H1 (cell line): ENCODE measurements around the gene KCNB1. TPM values are rescaled to one million over a fixed set of nuclear protein-coding genes. Genes with fewer than 3 reads are reported as not detected.

ENCODE experiments used
- CTCF ChIA-PET: fragments of 300-600 bp; sonication (Branson Sonifier 250); formaldehyde crosslinking; loops from one replicate; lab custom pipeline; 2021; ENCODE audit not compliant: partially characterized antibody; lab: Charles Lee
- POLR2A ChIA-PET: fragments of 300-600 bp; sonication (Branson Sonifier 250); formaldehyde crosslinking; loops from one replicate; lab custom pipeline; 2021; ENCODE audit warnings: inconsistent platforms; ENCODE audit not compliant: partially characterized antibody; lab: Charles Lee
- DNase-seq, 2 experiments: peaks; one replicate each; pipeline versions ENCODE4 v3.0.0 to v3.0.0-alpha.2; 2010 to 2022; ENCODE audit warnings: low spot score in 2 of 2, low read depth in 1 of 2, mixed read lengths in 1 of 2
- FAIRE-seq: peaks from 2 replicates; lab custom pipeline; 2011; peaks lifted over from hg19 to GRCh38; lab: Jason Lieb, UNC
- H2AFZ ChIP-seq: 2 replicates; pipeline ENCODE4 v1.8.1; 2012; ENCODE audit warnings: low read length, inconsistent platforms
- H2AK5ac ChIP-seq: 2 replicates; pipeline ENCODE4 v1.6.1; 2013; ENCODE audit warnings: low read depth, low read length
- H2BK120ac ChIP-seq: replicated peaks from 2 replicates; pipeline ENCODE3; 2013; ENCODE audit warnings: low read depth, low read length, inconsistent platforms
- H2BK12ac ChIP-seq: 2 replicates; pipeline ENCODE4 v1.6.1; 2013; ENCODE audit warnings: low read depth, low read length
- H2BK15ac ChIP-seq: 2 replicates; pipeline ENCODE4 v1.6.1; 2013; ENCODE audit warnings: low read length
- H2BK20ac ChIP-seq: 2 replicates; pipeline ENCODE4 v1.6.1; 2013; ENCODE audit warnings: low read length
- H2BK5ac ChIP-seq: 2 replicates; pipeline ENCODE4 v1.6.1; 2013; ENCODE audit warnings: low read depth, low read length
- H3K14ac ChIP-seq: 2 replicates; pipeline ENCODE4 v1.6.1; 2013; ENCODE audit warnings: inconsistent platforms; ENCODE audit not compliant: insufficient read length
- H3K18ac ChIP-seq: 2 replicates; pipeline ENCODE4 v1.6.1; 2013; ENCODE audit warnings: low read length; ENCODE audit errors: extremely low read depth
- H3K23ac ChIP-seq: 2 replicates; pipeline ENCODE4 v1.6.1; 2013; ENCODE audit warnings: inconsistent platforms; ENCODE audit not compliant: insufficient read length
- H3K23me2 ChIP-seq: 2 replicates; pipeline ENCODE4 v1.6.1; 2013; ENCODE audit warnings: low read depth, low read length
- H3K27ac ChIP-seq: 2 replicates; pipeline ENCODE4 v1.6.1; 2011; ENCODE audit warnings: low read depth, low read length, inconsistent platforms
- H3K27me3 ChIP-seq, 4 experiments: replicated peaks in 1 of 4; 1 replicate in 1 of 4; 2 replicates in 3 of 4; pipeline versions ENCODE4 v1.6.1 to v1.8.1; 2011 to 2013; ENCODE audit warnings: low read length in 3 of 4, mild to moderate bottlenecking in 3 of 4, inconsistent platforms in 2 of 4, mixed read lengths in 2 of 4, moderate library complexity in 1 of 4; ENCODE audit not compliant: control insufficient read depth in 3 of 4, insufficient read depth in 3 of 4; ENCODE audit errors: extremely low read depth in 1 of 4
- H3K36me3 ChIP-seq, 4 experiments: 2 replicates each; pipeline versions ENCODE4 v1.6.1 to v1.8.1; 2011 to 2013; ENCODE audit warnings: mild to moderate bottlenecking in 4 of 4, low read length in 3 of 4, moderate library complexity in 2 of 4, control low read depth in 1 of 4, inconsistent platforms in 1 of 4; ENCODE audit not compliant: insufficient read depth in 4 of 4, control insufficient read depth in 2 of 4
- H3K4ac ChIP-seq: replicated peaks from 2 replicates; pipeline ENCODE3; 2013; ENCODE audit warnings: low read length, low read depth, mixed read lengths, inconsistent platforms; ENCODE audit not compliant: insufficient read length
- H3K4me1 ChIP-seq, 4 experiments: replicated peaks in 1 of 4; 1 replicate in 1 of 4; 2 replicates in 3 of 4; pipeline versions ENCODE4 v1.6.1 to v1.8.1; 2011 to 2013; ENCODE audit warnings: low read length in 3 of 4, inconsistent platforms in 2 of 4, mixed read lengths in 1 of 4; ENCODE audit not compliant: insufficient read depth in 4 of 4, control insufficient read depth in 3 of 4
- H3K4me2 ChIP-seq, 2 experiments: 2 replicates each; pipeline versions ENCODE4 v1.6.1 to v1.8.1; 2011 to 2013; ENCODE audit warnings: low read depth in 2 of 2, low read length in 2 of 2, control low read depth in 1 of 2, inconsistent platforms in 1 of 2, mild to moderate bottlenecking in 1 of 2; ENCODE audit not compliant: insufficient read depth in 1 of 2
- H3K4me3 ChIP-seq, 4 experiments: fragments of 200-600, 300-600 bp in 1 of 4; sonication (generic), shearing (Covaris generic), sonication (Bioruptor Twin) in 1 of 4; 2 replicates each; pipeline versions ENCODE4 v1.5.1 to v1.8.1; 2011 to 2016; ENCODE audit warnings: low read length in 4 of 4, low read depth in 3 of 4, control low read depth in 2 of 4, inconsistent platforms in 2 of 4, mild to moderate bottlenecking in 2 of 4, mixed read lengths in 1 of 4, moderate library complexity in 1 of 4; ENCODE audit not compliant: insufficient read depth in 2 of 4; ENCODE audit errors: extremely low read depth in 1 of 4
- H3K56ac ChIP-seq: replicated peaks from 2 replicates; pipeline ENCODE3; 2013; ENCODE audit warnings: low read depth, mild to moderate bottlenecking, mixed read lengths, low read length, inconsistent platforms; ENCODE audit not compliant: insufficient read length
- H3K79me1 ChIP-seq: 2 replicates; pipeline ENCODE4 v1.6.1; 2013; ENCODE audit warnings: low read depth, low read length, control low read depth
- H3K79me2 ChIP-seq, 2 experiments: 2 replicates each; pipeline versions ENCODE4 v1.6.1 to v1.8.1; 2012 to 2013; ENCODE audit warnings: low read length in 2 of 2, mild to moderate bottlenecking in 2 of 2, inconsistent platforms in 1 of 2; ENCODE audit not compliant: insufficient read depth in 2 of 2, control insufficient read depth in 1 of 2
- H3K9ac ChIP-seq, 4 experiments: replicated peaks in 1 of 4; 1 replicate in 1 of 4; 2 replicates in 3 of 4; pipeline versions ENCODE4 v1.6.1 to v1.8.1; 2011 to 2013; ENCODE audit warnings: low read depth in 3 of 4, low read length in 3 of 4, control low read depth in 2 of 4, mild to moderate bottlenecking in 2 of 4, moderate library complexity in 2 of 4, inconsistent platforms in 1 of 4; ENCODE audit errors: extremely low read depth in 1 of 4
- H3K9me3 ChIP-seq, 2 experiments: 2 replicates each; pipeline versions ENCODE4 v1.6.1 to v1.8.1; 2012 to 2013; ENCODE audit warnings: mild to moderate bottlenecking in 2 of 2, moderate library complexity in 2 of 2, control low read depth in 1 of 2, inconsistent platforms in 1 of 2, low read depth in 1 of 2, low read length in 1 of 2, mixed read lengths in 1 of 2; ENCODE audit not compliant: insufficient read depth in 2 of 2
- H4K20me1 ChIP-seq, 2 experiments: replicated peaks in 1 of 2; 2 replicates each; pipeline versions ENCODE3 to v1.8.1; 2011 to 2013; ENCODE audit warnings: inconsistent platforms in 2 of 2, low read length in 2 of 2, mild to moderate bottlenecking in 1 of 2; ENCODE audit not compliant: insufficient read depth in 2 of 2, control insufficient read depth in 1 of 2
- H4K5ac ChIP-seq: 2 replicates; pipeline ENCODE4 v1.6.1; 2013; ENCODE audit warnings: low read length, low read depth, mixed read lengths, inconsistent platforms; ENCODE audit not compliant: insufficient read length
- H4K8ac ChIP-seq: 2 replicates; pipeline ENCODE4 v1.8.0; 2013; ENCODE audit warnings: mild to moderate bottlenecking, moderate library complexity, low read length, inconsistent platforms; ENCODE audit not compliant: insufficient read depth; ENCODE audit errors: extremely low read depth
- H4K91ac ChIP-seq: replicated peaks from 2 replicates; pipeline ENCODE3; 2013; ENCODE audit warnings: low read length, mixed read lengths, inconsistent platforms; ENCODE audit not compliant: insufficient read length
- ATF3 ChIP-seq: IDR thresholded peaks from 2 replicates; pipeline ENCODE4 v1.6.1; 2011; ENCODE audit warnings: low read depth, mild to moderate bottlenecking, low read length; ENCODE audit not compliant: insufficient read depth
- CHD1 ChIP-seq: IDR thresholded peaks from 2 replicates; pipeline ENCODE4 v1.6.1; 2012; ENCODE audit warnings: low read depth, low read length, improper control_type of control experiment
- EZH2 ChIP-seq: fragments of 200-600 bp; sonication (generic); IDR thresholded peaks from 2 replicates; pipeline ENCODE4 v1.7.1; 2012; ENCODE audit warnings: low read depth, mild to moderate bottlenecking, moderate library complexity, low read length, inconsistent platforms; ENCODE audit not compliant: severe bottlenecking
- GTF2F1 ChIP-seq: IDR thresholded peaks from 2 replicates; pipeline ENCODE4 v1.6.1; 2012; ENCODE audit warnings: low read depth, low read length, improper control_type of control experiment, borderline replicate concordance
- KDM4A ChIP-seq: IDR thresholded peaks from one replicate; pipeline ENCODE4 v1.7.1; 2012; ENCODE audit warnings: low read depth, mild to moderate bottlenecking, moderate library complexity, low read length, inconsistent platforms; ENCODE audit not compliant: severe bottlenecking
- KDM5A ChIP-seq: fragments of 200-600 bp; IDR thresholded peaks from 2 replicates; pipeline ENCODE4 v1.7.1; 2012; ENCODE audit warnings: mild to moderate bottlenecking, low read length, inconsistent platforms, mixed read lengths
- SIRT6 ChIP-seq: IDR thresholded peaks from one replicate; pipeline ENCODE4 v1.7.1; 2012; ENCODE audit warnings: low read length, inconsistent platforms
- SP4 ChIP-seq: IDR thresholded peaks from 2 replicates; pipeline ENCODE4 v1.6.1; 2012; ENCODE audit warnings: low read length, inconsistent platforms
- TCF12 ChIP-seq: IDR thresholded peaks from 2 replicates; pipeline ENCODE4 v1.6.1; 2011; ENCODE audit warnings: low read depth, mild to moderate bottlenecking, low read length
- YY1 ChIP-seq: IDR thresholded peaks from 2 replicates; pipeline ENCODE4 v1.6.1; 2011; ENCODE audit warnings: low read depth, mild to moderate bottlenecking, low read length
- WGBS, 2 experiments: shearing (Covaris generic) in 1 of 2; methylation state at CpG; one replicate each; pipeline versions ENCODE4 v1.1.6 to v1.1.7; 2013 to 2015; ENCODE audit warnings: low lambda C conversion rate in 2 of 2, mixed read lengths in 2 of 2, inconsistent platforms in 1 of 2, low coverage in 1 of 2, missing lambda C conversion rate in 1 of 2; ENCODE audit not compliant: insufficient replicate concordance in 2 of 2, insufficient coverage in 1 of 2, insufficient read length in 1 of 2; ENCODE audit errors: extremely low coverage in 1 of 2, missing lambda C conversion rate in 1 of 2; 5-methylcytosine and 5-hydroxymethylcytosine counted together
- polyA plus RNA-seq, 7 experiments: library from polyadenylated mRNA; depleted of rRNA in 3 of 7; stranded (reverse) in 5 of 7; unstranded in 2 of 7; fragments of >200 nt in 5 of 7; fragments of 200-250 nt in 2 of 7; gene quantifications; 1 replicate in 5 of 7; 2 replicates in 1 of 7; 4 replicates in 1 of 7; pipeline versions ENCODE4 v1.2.1 to v1.2.3, GENCODE V29; 2011 to 2013; ENCODE audit warnings: missing spikeins in 2 of 7, mixed read lengths in 2 of 7
- total RNA-seq: library from RNA; stranded (reverse); fragmentation: NEBNext Ultra II Directional; extraction: Animal tissue kit (Norgen Biotek cat#: 25700); gene quantifications from 2 replicates; pipeline ENCODE4 v1.2.1, GENCODE V29; 2021

The KCNB1 gene
- total and polyA plus RNA-seq, 2 of the 8 experiments (the other 6 are each of a cell fraction or from before 2014, with no cell fraction given) = 0.58 to 0.67 TPM

- FAIRE-seq (no peak), DNase-seq (peak in 1 of 2 experiments; percentile 51)
- Histone ChIP-seq H4K5ac (no peak overlapping the region), H3K9ac (no peak overlapping the region), H3K23me2 (peaks cover 12% of the 10 kb centered on the region; the same call in 1 of the 2 replicates), H2BK20ac (no peak overlapping the region), H2BK120ac (no peak overlapping the region), H2BK12ac (no peak overlapping the region), H2BK5ac (no peak overlapping the region), H3K14ac (no peak overlapping the region), H3K4me3 (peak overlapping the region in 3 of 4 experiments; percentile 60 to 75 (median 61); a peak in 5 of 8 replicates), H3K36me3 (no peaks in the 10 kb centered on the region), H3K4ac (no peak overlapping the region), H2BK15ac (no peak overlapping the region), H3K4me1 (peaks cover 0 to 14% (median 5%) of the 10 kb centered on the region in 4 experiments; a peak in 6 of 7 replicates), H3K79me2 (no peaks in the 10 kb centered on the region), H3K27ac (no peak overlapping the region), H2AFZ (no peak overlapping the region), H3K79me1 (no peaks in the 10 kb centered on the region), H3K23ac (no peak overlapping the region), H3K27me3 (peaks cover 11 to 35% (median 27%) of the 10 kb centered on the region in 4 experiments), H3K4me2 (peak overlapping the region; percentile 94 to 99), H3K56ac (no peak overlapping the region), H4K20me1 (no peaks in the 10 kb centered on the region), H4K91ac (no peak overlapping the region), H4K8ac (no peak overlapping the region), H2AK5ac (no peak overlapping the region), H3K9me3 (no peaks in the 10 kb centered on the region), H3K18ac (no peak overlapping the region)
- ChIA-PET POLR2A (interaction anchor here (0.8 to 41.0 kb wide), 9 partner anchors 9 to 186 kb away, joined by 3 to 1132 read pairs (median 4); partner anchors contain the start of genes KCNB1 and ZNFX1), CTCF (interaction anchor here (0.6 to 6.7 kb wide), 26 partner anchors 10 to 275 kb away, joined by 3 to 60 read pairs (median 6); no protein-coding TSS in a partner anchor)
- 55% methylated on average over 25 of the region's 25 CpGs; no CpG with 5 or more reads in 1 of the 2 experiments for WGBS, 2 experiments
- no peak for TF ChIP-seq ATF3
- no peak for TF ChIP-seq CHD1
- TF ChIP-seq SIRT6 = no peak
- no peak for TF ChIP-seq YY1
- TF ChIP-seq GTF2F1 = no peak
- no peak for TF ChIP-seq EZH2
- TF ChIP-seq TCF12 = no peak
- no peak for TF ChIP-seq KDM4A
- no peak for TF ChIP-seq SP4
- no peak for TF ChIP-seq KDM5A
These were observed 163.2 kb downstream of the KCNB1 start for GRCh38 chr20:49319208-49319809.
